ENCODE data around the gene NKTR.
"Not testable (repeated sequence)": the region's sequence is repeated elsewhere in the genome, so short reads cannot be mapped to it uniquely, and the experiment has no call there.

Gene NKTR

DNA sequence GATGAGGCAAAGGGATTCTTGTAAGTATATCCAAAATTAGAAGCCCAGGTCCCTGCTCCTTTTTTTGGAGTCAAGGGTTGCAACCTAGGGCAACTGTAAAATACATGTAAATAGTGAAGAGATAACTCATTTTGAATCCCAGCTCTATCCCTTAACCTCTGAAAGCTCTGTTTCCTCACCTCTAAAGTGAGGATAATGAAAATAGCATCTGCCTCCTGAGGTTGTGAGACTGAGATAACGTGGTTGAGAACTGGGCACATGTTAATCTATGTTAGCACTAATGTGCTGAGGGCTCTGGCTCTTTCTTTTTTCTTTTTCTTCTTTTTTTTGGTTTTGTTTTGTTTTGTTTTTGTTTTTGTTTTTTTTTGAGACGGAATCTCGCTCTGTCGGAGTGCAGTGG lies 4.8 kb upstream of the NKTR start:
- H3K4me3 ChIP-seq (replicated peaks; ENCODE audit: low read depth, low read length): no peak overlapping the region
- no peak for DNase-seq (ENCODE audit: extremely low read depth, low read depth)
- TF ChIP-seq, protein P1, sequence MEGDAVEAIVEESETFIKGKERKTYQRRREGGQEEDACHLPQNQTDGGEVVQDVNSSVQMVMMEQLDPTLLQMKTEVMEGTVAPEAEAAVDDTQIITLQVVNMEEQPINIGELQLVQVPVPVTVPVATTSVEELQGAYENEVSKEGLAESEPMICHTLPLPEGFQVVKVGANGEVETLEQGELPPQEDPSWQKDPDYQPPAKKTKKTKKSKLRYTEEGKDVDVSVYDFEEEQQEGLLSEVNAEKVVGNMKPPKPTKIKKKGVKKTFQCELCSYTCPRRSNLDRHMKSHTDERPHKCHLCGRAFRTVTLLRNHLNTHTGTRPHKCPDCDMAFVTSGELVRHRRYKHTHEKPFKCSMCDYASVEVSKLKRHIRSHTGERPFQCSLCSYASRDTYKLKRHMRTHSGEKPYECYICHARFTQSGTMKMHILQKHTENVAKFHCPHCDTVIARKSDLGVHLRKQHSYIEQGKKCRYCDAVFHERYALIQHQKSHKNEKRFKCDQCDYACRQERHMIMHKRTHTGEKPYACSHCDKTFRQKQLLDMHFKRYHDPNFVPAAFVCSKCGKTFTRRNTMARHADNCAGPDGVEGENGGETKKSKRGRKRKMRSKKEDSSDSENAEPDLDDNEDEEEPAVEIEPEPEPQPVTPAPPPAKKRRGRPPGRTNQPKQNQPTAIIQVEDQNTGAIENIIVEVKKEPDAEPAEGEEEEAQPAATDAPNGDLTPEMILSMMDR (IDR thresholded peaks at IDR 0.05; ENCODE audit: low read depth, low read length, missing control alignments): no peak

DNA sequence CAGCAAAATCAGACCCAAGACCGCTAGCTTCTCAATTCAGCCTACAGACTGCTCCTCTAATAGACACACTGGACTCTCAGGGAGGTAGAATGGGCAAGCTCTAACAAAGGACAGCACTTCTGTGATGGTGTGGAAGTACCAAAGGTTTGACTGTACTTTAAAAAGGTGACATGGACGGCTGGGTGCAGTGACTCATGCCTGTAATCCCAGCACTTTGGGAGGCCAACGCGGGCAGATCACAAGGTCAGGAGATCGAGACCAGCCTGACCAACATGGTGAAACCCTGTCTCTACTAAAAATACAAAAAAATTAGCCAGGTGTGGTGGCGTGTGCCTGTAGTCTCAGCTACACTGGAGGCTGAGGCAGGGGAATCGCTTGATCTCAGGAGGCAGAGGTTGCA lies 3.4 kb upstream of the NKTR start:
- H3K4me3 ChIP-seq (replicated peaks; ENCODE audit: low read depth, low read length); DNase-seq (ENCODE audit: extremely low read depth, low read depth): not testable (repeated sequence)

DNA sequence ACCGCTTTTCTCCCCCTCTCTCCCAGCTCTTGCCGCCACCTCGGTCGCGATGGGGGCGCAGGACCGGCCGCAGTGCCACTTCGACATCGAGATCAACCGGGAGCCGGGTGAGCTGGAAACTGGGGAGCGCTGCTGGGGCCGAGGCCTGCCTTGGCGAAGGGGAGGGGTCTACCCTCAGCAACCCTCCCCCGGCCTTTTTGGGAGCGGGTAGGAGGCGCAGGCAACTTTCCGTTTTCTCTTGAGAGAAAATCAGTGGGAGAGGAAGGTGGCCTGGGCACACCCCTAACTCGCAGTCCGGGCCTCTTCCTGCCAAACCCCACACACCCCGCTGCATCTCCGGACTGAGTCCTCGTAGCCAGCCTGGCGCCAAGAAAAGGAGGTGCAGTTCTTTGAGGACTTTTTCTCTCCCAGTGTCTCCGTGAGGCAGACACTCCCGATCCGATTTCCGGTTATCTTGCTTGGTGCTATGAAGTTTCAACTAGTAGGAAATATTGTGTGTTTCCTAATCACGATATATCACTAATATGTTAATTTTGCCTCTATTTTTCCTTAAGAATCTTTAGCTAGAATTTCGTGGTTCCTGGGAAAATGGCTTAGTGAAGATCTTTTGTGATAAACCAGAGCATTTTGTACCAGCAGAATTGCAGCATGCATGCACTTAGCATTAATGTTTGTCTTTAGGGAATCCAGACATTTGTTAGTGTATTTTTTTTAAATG lies 631 bp downstream of the NKTR start:
- peak overlapping the region; percentile 84 for H3K4me3 ChIP-seq (replicated peaks; ENCODE audit: low read depth, low read length)
- TF ChIP-seq, protein P1 (IDR thresholded peaks at IDR 0.05; ENCODE audit: low read depth, low read length, missing control alignments): no peak
- DNase-seq (ENCODE audit: extremely low read depth, low read depth): peak; percentile 16

DNA sequence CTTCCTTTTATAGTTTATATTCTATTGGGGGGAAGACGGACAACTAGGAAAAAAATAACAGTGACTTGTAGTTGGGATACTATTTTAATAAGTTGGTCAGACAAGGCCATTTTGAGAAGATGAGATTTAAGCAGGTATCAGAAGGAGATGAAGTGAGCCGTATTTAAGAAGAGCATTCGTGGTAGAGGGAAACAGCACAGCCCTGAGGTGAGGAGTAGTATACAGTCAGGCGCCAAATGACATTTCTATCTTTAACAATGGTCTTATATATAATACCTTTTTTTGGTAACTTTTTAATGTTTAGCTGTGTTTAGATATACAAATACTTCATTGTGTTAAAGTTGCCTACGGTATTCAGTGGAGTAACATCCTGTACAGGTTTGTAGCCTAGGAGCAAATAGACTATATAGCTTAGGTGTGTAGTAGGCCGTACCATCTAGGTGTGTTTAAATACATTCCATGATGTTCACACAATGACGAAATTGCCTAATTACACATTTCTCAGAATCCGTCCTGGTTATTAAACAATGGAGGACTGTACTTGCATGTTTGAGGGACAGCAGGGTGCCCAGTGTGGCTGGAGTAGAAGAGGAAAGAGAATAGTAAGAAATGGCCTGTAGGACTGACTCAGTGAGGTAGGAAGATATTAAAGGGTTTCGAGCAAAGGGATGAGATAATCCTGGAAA lies 1.6 kb downstream of the NKTR start:
- H3K4me3 ChIP-seq (replicated peaks; ENCODE audit: low read depth, low read length): peak overlapping the region; percentile 84
- no peak for DNase-seq (ENCODE audit: extremely low read depth, low read depth)
- TF ChIP-seq, protein P1 (IDR thresholded peaks at IDR 0.05; ENCODE audit: low read depth, low read length, missing control alignments): no peak

DNA sequence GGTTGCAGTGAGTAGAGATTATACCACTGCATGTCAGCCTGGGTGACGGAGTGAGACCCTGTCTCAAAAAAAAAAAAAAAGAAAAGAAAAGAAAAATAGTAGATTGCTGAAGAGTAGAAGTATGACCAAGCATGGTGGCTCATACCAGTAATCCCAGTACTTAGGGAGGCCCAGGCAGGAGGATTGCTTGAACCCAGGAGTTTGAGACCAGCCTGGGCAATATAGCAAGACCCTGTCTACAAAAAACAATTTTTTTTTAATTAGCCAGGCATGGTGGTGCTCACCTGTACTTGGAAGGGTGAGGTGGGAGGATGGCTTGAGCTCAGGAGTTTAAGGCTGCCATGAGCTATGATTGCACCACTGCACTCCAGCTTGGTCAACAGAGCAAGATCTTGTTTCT lies 2.5 kb downstream of the NKTR start:
- TF ChIP-seq, protein P1 (IDR thresholded peaks at IDR 0.05; ENCODE audit: low read depth, low read length, missing control alignments): no peak
- no peak for DNase-seq (ENCODE audit: extremely low read depth, low read depth)
- peak overlapping the region; percentile 84 for H3K4me3 ChIP-seq (replicated peaks; ENCODE audit: low read depth, low read length)

DNA sequence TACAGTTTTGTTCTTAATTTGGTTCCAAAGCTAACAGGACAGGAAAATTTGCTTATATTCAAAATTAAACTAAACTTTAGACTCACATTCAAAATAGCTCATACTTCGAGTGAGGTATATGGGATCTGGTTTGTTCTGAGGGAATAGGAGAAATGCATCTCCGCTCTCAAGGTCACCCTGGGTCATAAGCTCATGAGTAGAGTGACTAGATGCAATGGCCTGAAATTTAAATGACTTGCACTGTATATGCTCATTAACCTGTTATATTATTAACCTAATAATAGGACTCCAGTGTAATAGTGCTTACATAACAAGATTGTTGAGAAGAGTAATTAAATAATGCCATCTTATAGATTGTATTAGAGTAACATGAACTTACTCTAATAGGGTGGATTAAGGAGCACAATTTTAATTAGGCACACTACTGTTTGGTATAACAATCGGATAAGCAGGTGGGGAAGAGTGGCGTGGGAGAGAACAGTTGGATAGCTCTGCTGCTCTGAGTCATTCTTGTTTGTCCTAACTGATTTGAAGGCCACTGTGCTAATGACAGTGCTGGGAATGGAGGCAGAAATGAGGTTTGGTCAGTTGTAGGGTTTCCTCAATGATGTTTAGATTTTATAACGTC lies 5.2 kb downstream of the NKTR start:
- no peak for DNase-seq (ENCODE audit: extremely low read depth, low read depth)
- TF ChIP-seq, protein P1 (IDR thresholded peaks at IDR 0.05; ENCODE audit: low read depth, low read length, missing control alignments): no peak
- no peak overlapping the region for H3K4me3 ChIP-seq (replicated peaks; ENCODE audit: low read depth, low read length)

DNA sequence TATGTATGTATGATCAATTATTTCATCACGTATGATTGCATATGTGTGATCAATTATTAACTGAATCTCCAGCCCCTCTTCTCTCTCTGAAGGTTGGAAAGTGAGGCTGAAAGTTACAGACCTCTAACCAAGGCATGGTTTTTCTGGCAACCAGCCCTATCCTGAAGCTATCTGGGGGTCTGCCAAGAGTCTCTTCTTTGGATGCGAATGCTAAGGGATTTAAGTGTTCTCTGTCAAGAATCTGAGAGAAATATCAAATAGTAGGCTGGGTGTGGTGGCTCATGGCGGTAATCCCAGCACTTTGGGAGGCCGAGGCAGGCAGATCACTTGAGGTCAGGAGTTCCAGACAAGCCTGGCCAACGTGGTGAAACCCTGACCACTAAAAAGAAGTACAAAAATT lies 8.1 kb downstream of the NKTR start:
- no peak overlapping the region for H3K4me3 ChIP-seq (replicated peaks; ENCODE audit: low read depth, low read length)
- TF ChIP-seq, protein P1 (IDR thresholded peaks at IDR 0.05; ENCODE audit: low read depth, low read length, missing control alignments): no peak
- DNase-seq (ENCODE audit: extremely low read depth, low read depth): peak; percentile 21

Measured in HFF-Myc (cell line).